Raji (cell line): ENCODE data around the gene ATP1A4.

Experiments
- POLR2A ChIP-seq: IDR thresholded peaks from 2 replicates; pipeline ENCODE4 v1.6.1; 2011; ENCODE audit warnings: low read depth, low read length, control low read depth; ENCODE audit not compliant: insufficient read depth

Gene ATP1A4

DNA sequence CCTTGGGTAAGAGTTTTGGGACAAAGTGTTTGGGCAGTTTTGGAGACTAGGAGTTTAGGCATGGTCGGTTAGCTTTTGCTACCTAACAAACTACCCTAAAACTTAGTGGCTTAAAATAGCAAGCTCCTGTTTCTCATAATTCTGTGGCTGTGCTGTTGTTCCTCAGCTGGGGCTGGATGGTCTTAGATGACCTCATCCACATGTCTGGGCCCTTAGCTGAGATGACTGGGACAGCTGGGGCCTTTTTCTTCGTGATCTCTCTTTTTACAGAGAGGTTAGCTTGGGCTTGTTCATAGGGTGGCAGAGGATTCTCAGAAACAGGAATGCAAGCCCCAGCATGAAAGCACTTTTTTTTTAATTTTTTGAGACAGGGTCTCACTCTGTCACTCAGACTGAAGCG is 6.6 kb downstream of the ATP1A4 start:
- TF ChIP-seq POLR2A = no peak

DNA sequence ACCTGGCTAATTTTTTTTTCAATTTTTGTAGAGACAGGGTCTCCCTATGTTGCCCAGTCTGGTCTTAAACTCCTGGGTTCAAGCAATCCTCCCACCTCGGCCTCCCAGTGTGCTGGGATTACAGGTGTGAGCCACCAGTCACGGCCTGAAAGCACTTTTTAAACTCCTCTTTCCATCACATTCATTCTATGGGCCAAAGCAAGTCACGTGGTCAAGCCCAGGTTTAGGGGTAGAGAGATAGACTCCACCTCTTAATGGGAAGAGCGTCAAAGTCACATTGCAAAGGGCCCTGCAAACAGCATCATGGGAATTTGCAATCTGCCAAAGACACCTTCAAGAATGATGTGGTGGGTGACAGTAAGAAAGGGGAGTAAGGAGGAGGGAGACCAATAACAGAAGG is 7.1 kb downstream of the ATP1A4 start:
- no peak for TF ChIP-seq POLR2A

DNA sequence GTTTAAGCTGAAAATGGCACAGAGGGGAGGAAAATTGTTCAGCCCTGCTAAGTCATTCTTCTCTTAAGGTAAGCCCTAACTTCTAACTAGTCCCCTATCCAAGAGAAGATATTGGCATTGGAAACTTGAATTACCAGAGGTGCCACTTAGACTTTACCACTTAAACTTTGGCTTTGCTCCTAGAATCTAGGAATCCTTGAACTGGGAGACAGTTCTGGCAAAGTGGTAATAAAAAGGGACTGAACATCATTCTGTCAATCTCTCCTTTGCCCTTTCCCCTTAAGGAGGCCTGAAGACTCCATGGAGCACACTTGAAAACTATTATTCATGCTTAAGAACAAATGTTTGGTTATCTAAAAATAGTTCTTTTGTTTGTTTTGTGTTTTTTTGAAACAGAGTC is 8.4 kb downstream of the ATP1A4 start:
- no peak for TF ChIP-seq POLR2A

DNA sequence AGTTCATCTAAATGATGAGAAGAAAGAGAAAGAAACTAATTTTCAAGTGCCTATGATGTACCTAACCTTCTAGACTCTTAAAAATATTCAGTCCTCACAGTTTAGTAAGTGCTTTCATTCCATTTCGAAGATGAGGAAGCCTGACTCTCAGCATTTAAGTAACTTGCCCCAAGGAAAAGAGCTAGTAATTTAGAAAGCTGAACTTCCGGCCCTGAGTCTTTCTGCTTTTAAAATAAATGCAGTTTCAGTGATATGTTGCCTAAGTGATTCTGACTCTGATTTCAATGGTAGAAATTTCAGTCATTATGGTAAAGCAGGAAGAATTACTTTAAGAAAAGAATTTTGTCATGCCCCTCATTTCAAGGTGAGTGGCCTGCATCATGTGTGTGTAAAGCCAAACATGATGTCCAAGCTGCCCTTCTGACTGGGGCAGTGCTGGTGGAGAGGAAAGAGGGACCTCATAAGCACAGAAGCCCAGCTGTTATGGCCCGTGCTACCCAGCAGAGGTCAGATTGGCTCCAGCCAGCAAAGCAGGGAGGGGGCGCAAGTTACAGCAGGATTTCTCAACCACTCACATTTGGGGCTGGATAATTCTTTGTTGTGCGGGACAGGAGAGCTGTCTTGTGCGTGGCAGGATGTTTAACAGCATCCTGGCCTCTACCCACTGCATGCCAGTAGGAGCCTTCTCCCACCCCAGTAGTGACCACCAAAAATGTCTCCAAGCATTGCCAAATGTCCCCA is 10.7 kb downstream of the ATP1A4 start:
- TF ChIP-seq POLR2A = no peak

DNA sequence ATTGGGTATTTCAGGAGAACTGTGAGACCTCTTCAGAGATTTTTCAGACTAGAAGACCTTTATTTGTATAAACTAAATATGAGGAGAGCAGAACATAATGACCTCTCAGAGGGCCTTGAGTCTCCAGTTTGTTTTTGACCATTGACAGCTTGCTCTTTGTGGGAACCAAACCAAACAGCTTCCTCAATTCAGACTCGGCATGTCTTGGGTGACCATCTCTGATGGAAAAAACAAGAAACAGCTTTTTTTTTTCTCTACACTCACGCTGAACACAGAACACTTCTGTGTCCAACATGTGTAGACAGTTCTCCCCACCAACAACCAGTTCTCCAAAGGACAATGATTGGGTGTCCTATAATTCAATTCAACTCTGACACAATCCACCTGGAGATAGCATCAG is 11.5 kb downstream of the ATP1A4 start:
- TF ChIP-seq POLR2A = no peak

DNA sequence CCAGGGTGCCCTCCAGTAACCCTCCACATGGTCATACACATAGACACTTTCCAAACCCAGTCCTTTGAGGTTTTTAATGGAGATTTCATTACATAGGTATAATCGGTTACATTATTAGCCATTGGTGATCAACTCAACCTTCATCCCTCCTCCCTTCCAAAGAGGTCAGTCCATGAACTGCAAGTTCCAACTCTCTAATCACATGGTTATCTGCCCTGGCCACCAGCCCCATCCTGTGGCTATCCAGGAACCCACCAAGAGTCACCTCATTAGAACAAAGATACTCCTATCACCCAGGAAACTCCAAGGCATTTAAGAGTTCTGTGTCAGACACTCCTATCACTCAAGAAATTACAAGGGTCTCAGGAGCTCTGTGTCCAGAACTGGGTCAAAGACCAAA is 12.2 kb downstream of the ATP1A4 start:
- no peak for TF ChIP-seq POLR2A

DNA sequence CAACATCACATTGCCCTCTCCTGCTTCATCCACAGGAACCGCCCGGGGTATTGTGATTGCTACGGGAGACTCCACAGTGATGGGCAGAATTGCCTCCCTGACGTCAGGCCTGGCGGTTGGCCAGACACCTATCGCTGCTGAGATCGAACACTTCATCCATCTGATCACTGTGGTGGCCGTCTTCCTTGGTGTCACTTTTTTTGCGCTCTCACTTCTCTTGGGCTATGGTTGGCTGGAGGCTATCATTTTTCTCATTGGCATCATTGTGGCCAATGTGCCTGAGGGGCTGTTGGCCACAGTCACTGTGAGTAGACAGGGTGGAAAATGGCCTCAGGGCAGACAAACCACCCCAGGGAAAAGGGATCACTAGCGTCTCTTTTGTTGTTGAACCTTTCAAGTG is 12.7 kb downstream of the ATP1A4 start:
- TF ChIP-seq POLR2A = no peak

DNA sequence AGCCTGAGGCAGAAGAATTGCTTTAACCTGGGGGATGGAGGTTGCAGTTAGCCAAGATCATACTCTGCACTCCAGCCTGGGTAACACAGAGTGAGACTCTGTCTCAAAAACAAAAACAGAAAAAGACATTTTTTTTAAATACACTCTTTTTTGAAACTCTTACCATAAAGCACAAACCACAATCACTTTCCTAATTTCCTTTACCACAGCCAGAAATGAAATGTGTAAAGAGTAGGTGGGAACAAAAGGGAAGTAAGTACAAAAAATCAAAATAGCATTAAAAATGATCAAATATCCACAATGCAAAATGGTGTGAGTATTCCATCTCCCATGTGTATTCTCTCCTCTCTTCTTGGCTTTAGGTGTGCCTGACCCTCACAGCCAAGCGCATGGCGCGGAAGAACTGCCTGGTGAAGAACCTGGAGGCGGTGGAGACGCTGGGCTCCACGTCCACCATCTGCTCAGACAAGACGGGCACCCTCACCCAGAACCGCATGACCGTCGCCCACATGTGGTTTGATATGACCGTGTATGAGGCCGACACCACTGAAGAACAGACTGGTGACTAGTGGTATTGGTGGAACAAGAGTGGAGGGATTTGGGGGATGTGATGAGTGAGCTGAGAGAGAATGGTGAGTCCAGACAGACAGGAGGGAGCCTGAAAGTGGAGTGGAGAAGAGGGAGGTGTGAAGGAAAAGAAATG is 14.9 kb downstream of the ATP1A4 start:
- TF ChIP-seq POLR2A = no peak

DNA sequence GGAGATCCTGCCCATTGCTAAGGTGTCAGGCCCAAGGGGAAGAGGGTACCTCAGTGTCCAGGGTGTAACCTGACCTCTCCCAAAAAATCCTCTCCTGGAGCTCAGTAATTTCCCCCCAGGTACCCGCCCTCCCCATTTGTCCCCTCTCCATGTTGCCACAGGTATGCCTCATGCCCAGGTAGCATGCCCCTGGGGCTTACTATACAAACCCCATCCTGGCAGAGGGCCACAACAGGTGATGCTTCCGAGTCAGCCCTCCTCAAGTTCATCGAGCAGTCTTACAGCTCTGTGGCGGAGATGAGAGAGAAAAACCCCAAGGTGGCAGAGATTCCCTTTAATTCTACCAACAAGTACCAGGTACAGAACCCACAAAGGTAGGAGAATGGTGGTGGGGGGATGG is 15.7 kb downstream of the ATP1A4 start:
- TF ChIP-seq POLR2A = no peak

DNA sequence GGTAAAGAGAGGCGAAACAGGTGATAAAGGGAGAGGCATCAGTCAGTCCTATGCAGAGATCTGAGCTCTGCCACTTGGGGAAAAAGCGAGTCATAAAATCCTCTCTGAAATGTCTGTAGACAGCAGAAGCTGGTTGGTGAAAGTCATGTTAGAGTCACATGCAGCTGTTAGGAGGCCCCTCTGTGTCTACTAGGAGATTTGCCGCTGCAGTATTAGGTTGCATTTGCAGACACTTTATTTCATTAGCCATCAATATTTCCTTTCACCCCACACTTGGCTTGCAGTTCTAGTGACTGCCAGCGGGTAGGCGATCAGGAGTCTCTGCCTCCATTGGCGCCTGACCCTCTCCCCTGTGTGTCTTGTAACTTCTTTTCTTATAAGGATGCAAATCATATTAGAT is 16.2 kb downstream of the ATP1A4 start:
- TF ChIP-seq POLR2A = no peak

DNA sequence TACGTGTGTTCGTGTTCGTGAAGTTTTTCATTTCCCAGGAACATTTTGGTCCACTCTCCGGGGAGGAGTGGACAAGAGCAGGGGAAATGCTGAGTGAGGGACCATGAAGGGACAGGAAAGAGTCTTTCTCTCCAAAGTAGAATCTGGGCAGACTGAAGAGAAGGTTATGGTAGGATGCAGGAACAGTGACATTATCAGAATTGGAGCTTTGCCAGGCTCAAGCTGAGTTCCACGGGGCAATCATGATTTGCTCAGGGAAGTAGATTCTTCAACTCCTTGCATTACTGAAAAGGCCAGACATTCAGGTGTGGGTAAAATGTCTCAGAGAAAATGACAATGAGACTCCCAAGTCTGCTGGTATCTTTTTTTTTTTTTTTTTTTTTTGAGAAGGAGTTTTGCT is 16.6 kb downstream of the ATP1A4 start:
- TF ChIP-seq POLR2A = no peak

DNA sequence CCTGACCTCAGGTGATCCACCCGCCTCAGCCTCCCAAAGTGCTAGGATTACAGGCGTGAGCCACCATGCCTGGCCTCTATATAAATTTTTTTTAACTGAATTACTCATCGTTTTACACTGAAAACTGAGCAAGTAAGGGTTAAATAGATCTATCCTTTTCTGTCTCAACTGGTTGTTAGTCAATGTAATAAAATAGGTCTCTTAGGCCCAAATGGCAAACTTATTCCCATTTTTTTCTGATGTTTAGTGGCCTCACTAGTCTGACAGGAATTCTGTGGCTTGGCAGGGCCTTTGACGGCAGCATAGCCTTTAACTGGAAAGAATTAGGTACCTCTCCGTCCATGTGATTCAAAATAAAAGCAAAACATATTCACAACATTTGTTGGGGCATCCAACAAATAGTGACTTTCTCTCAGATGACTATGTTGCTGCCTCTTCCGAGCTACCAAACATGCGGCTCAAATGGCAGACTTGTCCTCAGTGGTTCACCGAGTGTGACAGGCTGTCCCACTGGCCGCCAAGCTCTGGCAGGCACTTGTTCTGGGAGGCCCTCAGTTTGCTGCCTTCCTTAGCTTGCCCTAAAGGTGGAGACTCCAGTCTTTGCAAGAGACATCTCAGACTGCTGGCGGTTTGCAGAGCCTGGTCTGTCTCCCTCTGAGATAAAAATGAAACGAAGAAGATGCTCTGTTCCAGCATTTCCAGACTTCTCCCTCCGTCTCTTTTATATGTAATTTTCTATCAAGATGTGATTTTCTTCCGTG is 17.4 kb downstream of the ATP1A4 start:
- no peak for TF ChIP-seq POLR2A

DNA sequence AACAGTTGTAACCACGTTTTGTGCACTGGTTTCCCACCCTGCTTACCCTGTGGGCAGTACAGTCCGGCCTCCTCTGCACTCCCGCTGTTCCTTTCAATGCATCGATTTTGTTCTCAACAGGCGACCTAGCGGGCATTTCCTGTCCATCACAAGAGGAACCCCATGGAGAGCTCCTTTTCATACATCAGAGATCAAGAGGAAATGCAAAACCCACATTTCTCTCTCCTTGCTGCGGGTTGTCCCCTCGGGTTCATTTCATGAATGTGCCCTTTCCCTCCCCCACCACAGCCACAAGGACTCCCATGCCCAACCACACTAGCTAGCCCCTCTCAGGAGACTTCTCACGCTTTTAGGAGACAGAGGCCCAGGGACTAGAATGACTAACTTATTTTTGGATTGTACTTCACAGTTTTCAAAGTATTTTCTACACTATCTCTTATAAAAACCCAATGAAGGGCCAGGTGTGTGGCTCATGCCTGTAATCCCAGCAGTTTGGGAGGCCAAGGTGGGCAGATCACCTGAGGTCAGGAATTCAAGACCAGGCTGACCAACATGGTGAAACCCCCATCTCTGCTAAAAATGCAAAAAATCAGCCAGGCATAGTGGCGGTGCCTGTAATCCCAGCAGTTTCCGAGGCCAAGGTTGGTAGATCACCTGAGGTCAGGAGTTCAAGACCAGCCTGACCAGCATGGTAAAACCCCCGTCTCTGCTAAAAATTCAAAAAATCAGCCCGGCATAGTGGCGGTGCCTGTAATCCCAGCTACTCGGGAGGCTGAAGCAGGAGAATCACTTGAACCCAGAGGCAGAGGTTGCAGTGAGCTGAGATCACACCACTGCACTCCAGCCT is 18.4 kb downstream of the ATP1A4 start:
- no peak for TF ChIP-seq POLR2A

DNA sequence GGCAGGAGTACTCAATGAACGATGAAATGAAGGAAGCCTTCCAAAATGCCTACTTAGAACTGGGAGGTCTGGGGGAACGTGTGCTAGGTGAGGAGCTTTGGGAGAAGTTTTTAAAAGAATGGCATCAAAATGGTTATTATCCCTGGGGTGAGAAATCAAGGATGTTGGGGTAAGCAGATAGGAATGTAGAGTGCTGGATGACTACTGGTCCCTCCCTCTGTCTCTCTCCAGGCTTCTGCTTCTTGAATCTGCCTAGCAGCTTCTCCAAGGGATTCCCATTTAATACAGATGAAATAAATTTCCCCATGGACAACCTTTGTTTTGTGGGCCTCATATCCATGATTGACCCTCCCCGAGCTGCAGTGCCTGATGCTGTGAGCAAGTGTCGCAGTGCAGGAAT is 20.0 kb downstream of the ATP1A4 start:
- TF ChIP-seq POLR2A = no peak

DNA sequence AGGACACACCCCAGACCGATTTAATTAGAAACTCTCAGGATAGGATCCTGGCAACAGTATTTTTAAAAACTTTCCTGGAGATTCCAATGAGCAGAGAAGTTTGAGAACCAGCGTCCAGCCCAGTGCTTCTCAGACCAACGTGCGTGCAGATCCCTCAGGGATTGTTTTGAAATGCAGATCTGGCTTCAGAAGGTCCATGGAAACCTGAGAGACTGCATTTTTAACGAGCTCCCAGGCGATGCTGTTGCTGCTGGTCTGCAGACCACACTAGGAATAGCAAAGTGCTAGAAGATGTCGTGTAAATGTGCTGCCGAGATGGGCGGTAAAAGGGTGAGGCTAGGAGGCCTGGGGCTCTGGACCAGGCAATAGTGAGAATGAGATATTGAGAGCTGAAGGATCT is 20.6 kb downstream of the ATP1A4 start:
- TF ChIP-seq POLR2A = no peak
